NCI-H345 treated with DMSO at 0.1 percent for 48 hours (cell line): Measurements from ENCODE around the gene KIAA1614.

Source experiments
- DNase-seq: peaks from one replicate; lab custom pipeline; 2025; ENCODE audit not compliant: unreplicated experiment; lab: John Stamatoyannopoulos, UW

Gene KIAA1614

GRCh38 chr1:180923021-180923841 is 10.5 kb downstream of the KIAA1614 start:
- DNase-seq = no peak

GRCh38 chr1:180923887-180924286 is 11.2 kb downstream of the KIAA1614 start:
- DNase-seq = no peak

- DNase-seq = no peak
Measured at GRCh38 chr1:180924939-180925338, 12.2 kb downstream of the KIAA1614 start.

GRCh38 chr1:180925471-180926051 is 12.9 kb downstream of the KIAA1614 start:
- DNase-seq = no peak

GRCh38 chr1:180926164-180926981 is 13.7 kb downstream of the KIAA1614 start:
- peak; percentile 45 for DNase-seq

- DNase-seq = no peak
Measured at GRCh38 chr1:180927348-180927747, 14.7 kb downstream of the KIAA1614 start.

- DNase-seq = peak; percentile 53
Measured at GRCh38 chr1:180927841-180928240, 15.1 kb downstream of the KIAA1614 start.

GRCh38 chr1:180928331-180929230 is 15.9 kb downstream of the KIAA1614 start:
- peak; percentile 32 for DNase-seq

- DNase-seq = no peak
Measured at GRCh38 chr1:180929389-180929788, 16.7 kb downstream of the KIAA1614 start.

- peak; percentile 56 for DNase-seq
Measured at GRCh38 chr1:180930687-180931086, 18.0 kb downstream of the KIAA1614 start.

GRCh38 chr1:180931529-180931928 is 18.8 kb downstream of the KIAA1614 start:
- no peak for DNase-seq

- DNase-seq = no peak
Measured at GRCh38 chr1:180932378-180932777, 19.7 kb downstream of the KIAA1614 start.

GRCh38 chr1:180933141-180933540 is 20.4 kb downstream of the KIAA1614 start:
- no peak for DNase-seq

- no peak for DNase-seq
Measured at GRCh38 chr1:180934563-180934962, 21.9 kb downstream of the KIAA1614 start.

- DNase-seq = no peak
Measured at GRCh38 chr1:180935326-180936109, 22.8 kb downstream of the KIAA1614 start.

GRCh38 chr1:180936110-180937011 is 23.7 kb downstream of the KIAA1614 start:
- DNase-seq = no peak

- DNase-seq = no peak
Measured at GRCh38 chr1:180937012-180937372, 24.3 kb downstream of the KIAA1614 start.

GRCh38 chr1:180937624-180938225 is 25.0 kb downstream of the KIAA1614 start:
- no peak for DNase-seq
